H9 (cell line): ENCODE measurements around the gene MRPL34. TPM values are rescaled to one million over a fixed set of nuclear protein-coding genes. Genes with fewer than 3 reads are reported as not detected.

Experiments used
- DNase-seq: peaks from one replicate; pipeline ENCODE4 v3.0.0-alpha.2; 2017
- H2AFZ ChIP-seq: one replicate; pipeline ENCODE4 v1.6.1; 2013; ENCODE audit warnings: mild to moderate bottlenecking, low read length, control low read depth, moderate library complexity
- H2AK5ac ChIP-seq: 2 replicates; pipeline ENCODE4 v1.6.1; 2013; ENCODE audit warnings: low read length, control low read depth, mixed read lengths; ENCODE audit not compliant: insufficient read length
- H2BK120ac ChIP-seq: one replicate; pipeline ENCODE4 v1.6.1; 2013; ENCODE audit warnings: low read depth, mild to moderate bottlenecking, low read length, control low read depth, inconsistent platforms; ENCODE audit not compliant: poor library complexity, severe bottlenecking
- H2BK12ac ChIP-seq: 2 replicates; pipeline ENCODE4 v1.6.1; 2013; ENCODE audit warnings: low read length, control low read depth, mixed read lengths, low read depth; ENCODE audit not compliant: insufficient read length
- H2BK15ac ChIP-seq: 2 replicates; pipeline ENCODE4 v1.6.1; 2013; ENCODE audit warnings: low read depth, low read length, control low read depth
- H2BK20ac ChIP-seq: one replicate; pipeline ENCODE4 v1.6.1; 2013; ENCODE audit warnings: low read depth, mild to moderate bottlenecking, low read length, control low read depth, inconsistent platforms; ENCODE audit not compliant: poor library complexity, severe bottlenecking
- H2BK5ac ChIP-seq: 2 replicates; pipeline ENCODE4 v1.6.1; 2013; ENCODE audit warnings: low read length, control low read depth, mixed read lengths; ENCODE audit not compliant: insufficient read length
- H3K14ac ChIP-seq: 2 replicates; pipeline ENCODE4 v1.6.1; 2013; ENCODE audit warnings: low read length, control low read depth; ENCODE audit not compliant: insufficient read depth
- H3K18ac ChIP-seq: 2 replicates; pipeline ENCODE4 v1.6.1; 2013; ENCODE audit warnings: low read depth, mild to moderate bottlenecking, mixed read lengths, low read length, control low read depth; ENCODE audit not compliant: insufficient read length
- H3K23ac ChIP-seq: 2 replicates; pipeline ENCODE4 v1.6.1; 2013; ENCODE audit warnings: low read length, control low read depth, mixed read lengths, low read depth; ENCODE audit not compliant: insufficient read length
- H3K23me2 ChIP-seq: 2 replicates; pipeline ENCODE4 v1.6.1; 2013; ENCODE audit warnings: low read depth, mild to moderate bottlenecking, mixed read lengths, low read length, control low read depth; ENCODE audit not compliant: insufficient read length, poor library complexity, severe bottlenecking
- H3K27ac ChIP-seq: 2 replicates; pipeline ENCODE4 v1.5.1; 2013; ENCODE audit warnings: low read length, control low read depth, mixed read lengths, low read depth; ENCODE audit not compliant: insufficient read length
- H3K27me3 ChIP-seq: 2 replicates; pipeline ENCODE4 v1.6.1; 2013; ENCODE audit warnings: low read length, control low read depth, inconsistent platforms; ENCODE audit not compliant: insufficient read depth
- H3K4ac ChIP-seq: 2 replicates; pipeline ENCODE4 v1.6.1; 2013; ENCODE audit warnings: low read depth, mild to moderate bottlenecking, control low read depth, inconsistent platforms, low read length, moderate library complexity
- H3K4me1 ChIP-seq: 2 replicates; pipeline ENCODE4 v1.6.1; 2013; ENCODE audit warnings: low read length, control low read depth, inconsistent platforms; ENCODE audit not compliant: insufficient read depth
- H3K4me2 ChIP-seq: 2 replicates; pipeline ENCODE4 v1.6.1; 2013; ENCODE audit warnings: low read length, control low read depth, mixed read lengths; ENCODE audit not compliant: insufficient read length, insufficient read depth
- H3K56ac ChIP-seq: 2 replicates; pipeline ENCODE4 v1.6.1; 2013; ENCODE audit warnings: low read depth, mild to moderate bottlenecking, mixed read lengths, low read length, control low read depth; ENCODE audit not compliant: insufficient read length
- H3K79me1 ChIP-seq: 2 replicates; pipeline ENCODE4 v1.6.1; 2013; ENCODE audit warnings: low read depth, mild to moderate bottlenecking, moderate library complexity, low read length, control low read depth, inconsistent platforms; ENCODE audit not compliant: insufficient read depth, poor library complexity, severe bottlenecking
- H3K79me2 ChIP-seq: 2 replicates; pipeline ENCODE4 v1.6.1; 2013; ENCODE audit warnings: low read length, control low read depth, inconsistent platforms; ENCODE audit not compliant: insufficient read depth
- H3K9ac ChIP-seq: 2 replicates; pipeline ENCODE4 v1.6.1; 2013; ENCODE audit warnings: low read length, control low read depth, mixed read lengths; ENCODE audit not compliant: insufficient read length; ENCODE audit errors: extremely low read depth
- H3K9me3 ChIP-seq: one replicate; pipeline ENCODE4 v1.6.1; 2013; ENCODE audit warnings: low read depth, low read length, inconsistent platforms; ENCODE audit not compliant: control insufficient read depth
- H3T11ph ChIP-seq: one replicate; pipeline ENCODE4 v1.6.1; 2013; ENCODE audit warnings: mild to moderate bottlenecking, low read length, control low read depth, inconsistent platforms
- H4K20me1 ChIP-seq: one replicate; pipeline ENCODE4 v1.6.1; 2013; ENCODE audit not compliant: control insufficient read depth, insufficient read length, insufficient read depth
- H4K5ac ChIP-seq: 2 replicates; pipeline ENCODE4 v1.6.1; 2013; ENCODE audit warnings: low read depth, mild to moderate bottlenecking, mixed read lengths, low read length, control low read depth; ENCODE audit not compliant: insufficient read length
- H4K8ac ChIP-seq: replicated peaks from 2 replicates; pipeline ENCODE4 v1.6.1; 2013; ENCODE audit warnings: low read length, control low read depth, mixed read lengths, low read depth; ENCODE audit not compliant: insufficient read length
- H4K91ac ChIP-seq: 2 replicates; pipeline ENCODE4 v1.6.1; 2013; ENCODE audit warnings: low read depth, mild to moderate bottlenecking, moderate library complexity, mixed read lengths, low read length, control low read depth; ENCODE audit not compliant: insufficient read length
- H3K27ac Mint-ChIP-seq, 3 experiments: 2 replicates in 2 of 3; 3 replicates in 1 of 3; pipeline ENCODE4 v1.8.0; 2020 to 2021; ENCODE audit warnings: mixed read lengths in 3 of 3, mild to moderate bottlenecking in 1 of 3, moderate library complexity in 1 of 3
- H3K27me3 Mint-ChIP-seq: 2 replicates; pipeline ENCODE4 v1.8.0; 2021; ENCODE audit warnings: low read depth, mild to moderate bottlenecking, moderate library complexity, mixed read lengths
- H3K36me3 Mint-ChIP-seq, 3 experiments: 2 replicates in 2 of 3; 3 replicates in 1 of 3; pipeline ENCODE4 v1.8.0; 2020 to 2021; ENCODE audit warnings: low read depth in 3 of 3, mixed read lengths in 3 of 3; ENCODE audit not compliant: insufficient read depth in 1 of 3
- H3K4me1 Mint-ChIP-seq, 2 experiments: 2 replicates each; pipeline ENCODE4 v1.8.0; 2020; ENCODE audit warnings: mixed read lengths in 2 of 2
- H3K4me3 Mint-ChIP-seq, 2 experiments: 2 replicates in 1 of 2; 3 replicates in 1 of 2; pipeline ENCODE4 v1.8.0; 2020 to 2021; ENCODE audit warnings: mild to moderate bottlenecking in 2 of 2, mixed read lengths in 2 of 2, moderate library complexity in 1 of 2
- H3K9me3 Mint-ChIP-seq, 2 experiments: 2 replicates in 1 of 2; 3 replicates in 1 of 2; pipeline ENCODE4 v1.8.0; 2020; ENCODE audit warnings: mild to moderate bottlenecking in 2 of 2, mixed read lengths in 2 of 2, moderate library complexity in 1 of 2
- WGBS: extraction: QIAGEN DNeasy Blood & Tissue Kit; methylation state at CpG from one replicate; pipeline ENCODE4 v1.1.7; 2013; ENCODE audit warnings: missing lambda C conversion rate, low lambda C conversion rate, mixed read lengths; ENCODE audit not compliant: insufficient read length; ENCODE audit errors: extremely low coverage; 5-methylcytosine and 5-hydroxymethylcytosine counted together
- total RNA-seq: library from RNA; stranded (reverse); gene quantifications from 2 replicates; pipeline ENCODE4 v1.2.1, GENCODE V29; 2021
- TF ChIP-seq, protein P1 (sequence below): fragments of 200-600 bp; sonication (generic); conservative IDR thresholded peaks from 3 replicates; pipeline ENCODE4 v1.8.0; 2021; ENCODE audit warnings: antibody characterized with exemption, mild to moderate bottlenecking

Gene MRPL34
- total RNA-seq, 1 experiment from 2014 or later = 84.6 TPM

DNA sequence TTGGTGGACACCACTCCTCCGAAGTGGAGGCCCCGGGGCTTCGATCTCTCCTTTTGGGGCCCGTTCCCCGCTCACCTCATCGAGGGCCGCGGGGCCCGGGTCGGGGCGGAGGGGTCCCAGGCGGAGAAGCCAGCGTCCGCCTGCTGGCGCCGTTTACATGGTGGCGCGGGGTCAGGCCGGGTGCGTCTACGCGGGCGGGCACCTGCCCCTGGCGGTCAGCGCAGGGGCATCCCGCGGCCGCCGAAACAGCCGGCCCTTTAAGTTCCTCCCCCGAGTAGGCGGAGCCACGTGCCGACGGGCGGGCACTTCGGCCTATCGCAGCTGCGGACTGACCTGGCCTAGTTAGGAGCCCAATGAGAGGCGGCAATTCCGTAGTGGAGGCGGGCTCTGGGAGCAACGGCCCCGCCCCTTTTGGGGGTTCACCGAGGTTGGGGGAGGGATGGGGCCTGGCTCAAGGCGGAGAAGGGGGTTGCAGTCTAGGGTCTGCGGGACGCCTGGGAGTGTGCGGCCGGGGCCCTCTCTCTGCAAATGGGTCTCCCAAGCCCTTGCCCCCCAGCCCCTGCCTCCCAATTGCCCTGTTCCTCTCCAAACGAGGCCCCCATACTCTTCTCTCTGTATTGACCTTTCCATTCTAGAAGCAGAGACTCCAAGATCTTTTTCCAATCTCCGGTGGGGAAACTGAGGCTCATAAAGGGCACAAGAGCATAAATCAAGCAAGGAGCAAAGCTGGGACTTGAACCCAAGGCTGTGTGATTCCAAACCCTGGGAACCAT, 2.3 kb upstream of the MRPL34 start, which contains the start of gene ABHD8:
Gene ABHD8, minus strand, starts transcription at position 259 of the 773 bp plus-strand sequence. CDS start 1,809 bp downstream, outside the sequence.
- Histone ChIP-seq H3K4me1 (peaks cover 3% of the 10 kb centered on the region; the same call in 1 of the 2 replicates), H3K27me3 (no peaks in the 10 kb centered on the region), H3K23ac (no peak within 1 kb of the TSS), H4K5ac (no peak within 1 kb of the TSS), H3K9ac (no peak within 1 kb of the TSS), H3K27ac (no peak within 1 kb of the TSS), H3K9me3 (no peaks in the 10 kb centered on the region), H2BK15ac (no peak within 1 kb of the TSS), H2AK5ac (no peak within 1 kb of the TSS), H3K18ac (no peak within 1 kb of the TSS), H3K4ac (no peak within 1 kb of the TSS), H2AFZ (no peak within 1 kb of the TSS), H3K79me2 (no peaks in the 10 kb centered on the region), H4K91ac (no peak within 1 kb of the TSS), H3K4me2 (peak within 1 kb of the TSS; percentile 48), H4K8ac (no peak within 1 kb of the TSS), H3K14ac (0 out of 2 replicates have a peak within 1 kb of the TSS, but pooled peaks have one; percentile 14), H2BK120ac (no peak within 1 kb of the TSS), H3K23me2 (peaks cover 6% of the 10 kb centered on the region), H2BK20ac (no peak within 1 kb of the TSS), H3T11ph (no peak within 1 kb of the TSS), H3K79me1 (no peaks in the 10 kb centered on the region), H2BK5ac (no peak within 1 kb of the TSS), H2BK12ac (no peak within 1 kb of the TSS), H4K20me1 (no peaks in the 10 kb centered on the region), H3K56ac (no peak within 1 kb of the TSS)
- no peaks in the 10 kb centered on the region; the same call in 1 of the 2 replicates for H3K27me3 Mint-ChIP-seq
- WGBS = no CpG with 5 or more reads among the region's 52 CpGs
- TF ChIP-seq, protein P1, sequence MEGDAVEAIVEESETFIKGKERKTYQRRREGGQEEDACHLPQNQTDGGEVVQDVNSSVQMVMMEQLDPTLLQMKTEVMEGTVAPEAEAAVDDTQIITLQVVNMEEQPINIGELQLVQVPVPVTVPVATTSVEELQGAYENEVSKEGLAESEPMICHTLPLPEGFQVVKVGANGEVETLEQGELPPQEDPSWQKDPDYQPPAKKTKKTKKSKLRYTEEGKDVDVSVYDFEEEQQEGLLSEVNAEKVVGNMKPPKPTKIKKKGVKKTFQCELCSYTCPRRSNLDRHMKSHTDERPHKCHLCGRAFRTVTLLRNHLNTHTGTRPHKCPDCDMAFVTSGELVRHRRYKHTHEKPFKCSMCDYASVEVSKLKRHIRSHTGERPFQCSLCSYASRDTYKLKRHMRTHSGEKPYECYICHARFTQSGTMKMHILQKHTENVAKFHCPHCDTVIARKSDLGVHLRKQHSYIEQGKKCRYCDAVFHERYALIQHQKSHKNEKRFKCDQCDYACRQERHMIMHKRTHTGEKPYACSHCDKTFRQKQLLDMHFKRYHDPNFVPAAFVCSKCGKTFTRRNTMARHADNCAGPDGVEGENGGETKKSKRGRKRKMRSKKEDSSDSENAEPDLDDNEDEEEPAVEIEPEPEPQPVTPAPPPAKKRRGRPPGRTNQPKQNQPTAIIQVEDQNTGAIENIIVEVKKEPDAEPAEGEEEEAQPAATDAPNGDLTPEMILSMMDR = peak; percentile 74
- peaks cover 21 to 35% of the 10 kb centered on the region in 2 experiments for H3K4me1 Mint-ChIP-seq
- peaks cover under 1 to 1% of the 10 kb centered on the region in 2 experiments; a peak in 3 of 5 replicates for H3K9me3 Mint-ChIP-seq
- peak within 1 kb of the TSS in 2 of 3 experiments; percentile 71 to 83; a peak in 4 of 7 replicates for H3K27ac Mint-ChIP-seq
- H3K36me3 Mint-ChIP-seq = peaks cover 8 to 18% (median 14%) of the 10 kb centered on the region in 3 experiments
- DNase-seq = peak; percentile 97
- peak within 1 kb of the TSS; percentile 63 to 76 for H3K4me3 Mint-ChIP-seq
